GM21360 (cell line): ENCODE data around the gene PHAX.
"Not testable (repeated sequence)": the region's sequence is repeated elsewhere in the genome, so short reads cannot be mapped to it uniquely, and the experiment has no call there.

Experiments
- ATAC-seq: cut with Tn5 transposase; IDR thresholded peaks from one replicate; pipeline ENCODE4 v1.9.1; 2021; ENCODE audit warnings: mild to moderate bottlenecking, moderate library complexity; ENCODE audit not compliant: unreplicated experiment

PHAX gene

GRCh38 chr5:126603402-126603991, 2.8 kb downstream of the PHAX start:
- no peak for ATAC-seq

- no peak for ATAC-seq
Measured at GRCh38 chr5:126605525-126605924, 4.8 kb downstream of the PHAX start.

GRCh38 chr5:126610160-126610559, 9.4 kb downstream of the PHAX start:
- ATAC-seq, result no peak

GRCh38 chr5:126610616-126611015, 9.9 kb downstream of the PHAX start:
- no peak for ATAC-seq

GRCh38 chr5:126613941-126614592, 13.3 kb downstream of the PHAX start:
- peak; percentile 32 for ATAC-seq

GRCh38 chr5:126615286-126615685, 14.5 kb downstream of the PHAX start:
- ATAC-seq, result peak; percentile 94

- not testable (repeated sequence) for ATAC-seq
Measured at GRCh38 chr5:126617603-126618002, 16.9 kb downstream of the PHAX start.

- ATAC-seq, result no peak
Measured at GRCh38 chr5:126619781-126620180, 19.0 kb downstream of the PHAX start.

- ATAC-seq, result no peak
Measured at GRCh38 chr5:126624534-126624933, 23.8 kb downstream of the PHAX start.

- no peak for ATAC-seq
Measured at GRCh38 chr5:126628102-126628501, 27.4 kb downstream of the PHAX start.

- ATAC-seq, result no peak
Measured at GRCh38 chr5:126631920-126632319, 31.2 kb downstream of the PHAX start.

- ATAC-seq, result no peak
Measured at GRCh38 chr5:126633552-126633951, 32.8 kb downstream of the PHAX start.

GRCh38 chr5:126635585-126635984, 34.8 kb downstream of the PHAX start:
- no peak for ATAC-seq

- ATAC-seq, result no peak
Measured at GRCh38 chr5:126636956-126637355, 36.2 kb downstream of the PHAX start.

GRCh38 chr5:126640866-126641265, 40.1 kb downstream of the PHAX start:
- ATAC-seq, result peak; percentile 27

- ATAC-seq, result peak; percentile 64
Measured at GRCh38 chr5:126641387-126641786, 40.6 kb downstream of the PHAX start.

- ATAC-seq, result no peak
Measured at GRCh38 chr5:126645132-126645531, 44.4 kb downstream of the PHAX start.

GRCh38 chr5:126647071-126647470, 46.3 kb downstream of the PHAX start:
- ATAC-seq, result no peak

- no peak for ATAC-seq
Measured at GRCh38 chr5:126648471-126648870, 47.7 kb downstream of the PHAX start.

GRCh38 chr5:126649057-126649456, 48.3 kb downstream of the PHAX start:
- ATAC-seq, result not testable (repeated sequence)

- not testable (repeated sequence) for ATAC-seq
Measured at GRCh38 chr5:126649709-126650108, 49.0 kb downstream of the PHAX start.

GRCh38 chr5:126650463-126650862, 49.7 kb downstream of the PHAX start:
- no peak for ATAC-seq
